DND-41 (cell line): ENCODE measurements around the gene OR1M1.

Experiments used
- CTCF ChIP-seq: IDR thresholded peaks from 2 replicates; pipeline ENCODE4 v1.5.1; 2012; ENCODE audit warnings: borderline replicate concordance, low read length, moderate library complexity, mild to moderate bottlenecking; ENCODE audit not compliant: poor library complexity, severe bottlenecking; ENCODE audit errors: extremely low read depth
- EZH2 ChIP-seq: IDR thresholded peaks from 3 replicates; pipeline ENCODE4 v1.6.1; 2012; ENCODE audit warnings: borderline replicate concordance, low read depth, mild to moderate bottlenecking, moderate library complexity, low read length, inconsistent platforms; ENCODE audit not compliant: severe bottlenecking

- TF ChIP-seq CTCF (no peak), EZH2 (no peak)
Observed at GRCh38 chr19:9041023-9041422, 45.8 kb upstream of the OR1M1 start.
